HG03095 (cell line): ENCODE measurements around the gene SLC39A5.
"Not testable (repeated sequence)": the region's sequence is repeated elsewhere in the genome, so short reads cannot be mapped to it uniquely, and the experiment has no call there.

Experiments used
- ATAC-seq: cut with Tn5 transposase; IDR thresholded peaks from one replicate; pipeline ENCODE4 v1.9.1; 2021; ENCODE audit warnings: moderate library complexity; ENCODE audit not compliant: unreplicated experiment

Gene SLC39A5

DNA sequence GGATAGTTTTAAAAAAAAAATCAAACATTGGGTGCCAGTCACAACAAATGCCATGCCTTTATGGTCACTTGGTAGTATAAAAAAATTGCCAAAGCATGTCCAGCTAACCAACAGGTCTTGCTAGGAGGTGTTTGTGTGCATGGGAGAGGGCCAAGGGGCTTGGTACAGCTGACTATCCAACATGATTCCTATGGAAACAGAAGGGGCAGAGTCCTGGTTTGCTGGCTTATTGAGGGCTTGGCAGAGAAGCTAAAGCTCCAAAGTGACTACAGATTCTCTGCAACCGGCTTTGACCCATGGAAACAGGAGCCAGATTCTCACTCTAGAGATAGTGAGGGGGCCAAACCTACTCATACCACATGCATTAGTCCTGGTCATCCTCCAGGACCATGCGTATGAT, 42.6 kb downstream of the SLC39A5 start:
- not testable (repeated sequence) for ATAC-seq

DNA sequence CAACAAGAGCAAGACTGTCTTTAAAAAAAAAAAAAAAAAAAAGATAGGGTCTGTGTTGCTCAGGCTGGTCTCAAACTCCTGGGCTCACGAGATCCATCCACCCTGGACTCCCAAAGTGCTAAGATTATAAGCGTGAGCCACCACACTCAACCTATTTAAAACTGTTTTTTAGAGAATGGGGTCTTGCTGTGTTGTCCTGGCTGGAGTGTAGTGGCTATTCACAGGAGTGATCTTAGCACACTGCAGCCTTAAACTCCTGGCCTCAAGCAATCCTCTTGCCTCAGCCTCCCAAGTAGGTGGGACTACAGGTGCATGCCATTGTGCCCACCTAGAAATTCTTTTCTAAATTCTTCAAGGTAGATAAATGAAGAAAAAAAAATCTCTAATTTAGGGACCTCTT, 44.4 kb downstream of the SLC39A5 start:
- ATAC-seq: no peak

DNA sequence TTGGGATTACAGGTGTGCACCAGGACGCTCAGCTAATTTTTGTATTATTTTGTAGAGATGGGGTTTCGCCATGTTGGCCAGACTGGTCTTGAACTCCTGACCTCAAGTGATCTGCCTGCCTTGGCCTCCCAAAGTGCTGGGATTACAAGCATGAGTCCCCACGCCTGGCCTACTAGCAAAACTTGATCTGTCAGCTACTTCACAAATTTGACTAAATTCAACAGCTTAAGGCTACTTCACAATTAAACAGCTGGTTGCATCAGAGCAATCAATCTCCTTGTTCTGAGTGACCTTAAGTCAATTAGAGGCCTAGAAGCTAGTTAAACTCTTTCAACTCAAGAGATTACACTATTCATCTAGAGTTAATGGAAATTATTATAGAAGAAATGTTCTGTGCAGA, 49.1 kb downstream of the SLC39A5 start:
- no peak for ATAC-seq

DNA sequence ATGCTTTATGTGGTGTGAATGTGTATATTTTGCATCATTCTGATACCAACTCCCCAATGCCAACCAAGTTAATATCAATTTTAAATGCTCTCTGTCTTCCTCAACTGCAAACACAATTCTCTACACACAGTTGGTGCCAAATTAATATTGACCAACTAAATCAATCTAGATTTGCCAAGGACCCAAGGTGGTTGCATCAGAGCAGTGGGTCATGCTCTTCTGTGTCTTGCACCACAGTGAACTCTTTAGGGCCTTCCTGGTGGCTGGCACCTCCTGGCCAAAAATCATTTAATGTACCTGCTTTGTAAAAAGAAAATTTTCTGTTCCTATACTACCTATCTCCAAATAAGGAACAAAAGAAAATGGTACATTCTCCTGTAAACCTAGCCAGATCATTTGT, 51.0 kb downstream of the SLC39A5 start:
- ATAC-seq: no peak

DNA sequence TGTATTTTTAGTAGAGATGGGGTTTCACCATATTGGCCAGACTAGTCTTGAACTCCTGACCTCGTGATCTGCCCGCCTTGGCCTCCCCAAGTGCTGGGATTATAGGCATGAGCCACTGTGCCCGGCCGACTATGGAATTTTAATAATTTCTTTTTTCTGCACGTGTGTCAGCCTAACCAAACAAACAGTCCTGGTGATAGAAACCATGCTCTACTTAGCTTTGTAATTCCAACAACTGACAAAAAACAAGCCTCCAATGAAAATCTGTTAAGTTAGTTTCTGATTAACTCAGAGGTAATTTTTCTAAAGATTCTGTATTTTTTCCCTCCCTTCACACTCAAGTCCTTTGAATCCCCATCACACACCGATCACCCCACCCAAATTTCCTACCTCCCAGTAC, 52.2 kb downstream of the SLC39A5 start:
- no peak for ATAC-seq

DNA sequence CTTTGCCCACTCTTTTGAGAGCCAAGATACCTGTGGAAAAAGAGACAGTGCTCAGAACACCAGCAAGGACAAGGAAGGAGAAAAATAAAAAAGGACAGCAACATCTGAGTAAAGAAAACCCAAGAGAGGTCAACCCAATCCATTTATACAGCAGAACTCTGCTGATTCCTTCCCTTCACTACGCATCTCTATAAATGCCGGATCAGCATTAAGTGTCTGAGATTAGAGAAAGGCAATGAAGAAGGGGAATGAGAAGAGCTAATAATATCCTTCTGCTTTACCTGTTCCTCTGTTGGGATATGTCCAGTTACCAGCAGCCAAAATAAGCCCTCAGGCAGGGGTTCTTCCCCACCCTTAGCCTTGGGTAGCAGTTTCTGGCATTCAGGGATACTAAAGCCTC, 52.7 kb downstream of the SLC39A5 start:
- no peak for ATAC-seq

DNA sequence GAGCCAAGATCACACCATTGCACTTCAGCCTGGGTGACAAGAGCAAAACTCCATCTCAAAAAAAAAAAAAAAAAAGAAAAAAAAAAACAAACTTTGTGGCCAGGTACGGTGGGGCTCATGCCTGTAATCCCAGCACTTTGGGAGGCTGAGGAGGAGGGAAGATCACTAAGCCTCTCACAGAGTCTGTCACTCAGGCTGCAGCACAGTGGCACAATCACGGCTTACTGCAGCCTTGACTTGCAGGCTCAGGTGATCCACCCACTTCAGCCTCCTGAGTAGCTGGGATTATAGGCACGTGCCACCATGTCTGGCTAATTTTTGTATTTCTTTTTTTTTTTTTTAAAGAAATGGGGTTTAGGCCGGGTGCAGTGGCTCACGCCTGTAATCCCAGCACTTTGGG, 54.4 kb downstream of the SLC39A5 start:
- not testable (repeated sequence) for ATAC-seq

DNA sequence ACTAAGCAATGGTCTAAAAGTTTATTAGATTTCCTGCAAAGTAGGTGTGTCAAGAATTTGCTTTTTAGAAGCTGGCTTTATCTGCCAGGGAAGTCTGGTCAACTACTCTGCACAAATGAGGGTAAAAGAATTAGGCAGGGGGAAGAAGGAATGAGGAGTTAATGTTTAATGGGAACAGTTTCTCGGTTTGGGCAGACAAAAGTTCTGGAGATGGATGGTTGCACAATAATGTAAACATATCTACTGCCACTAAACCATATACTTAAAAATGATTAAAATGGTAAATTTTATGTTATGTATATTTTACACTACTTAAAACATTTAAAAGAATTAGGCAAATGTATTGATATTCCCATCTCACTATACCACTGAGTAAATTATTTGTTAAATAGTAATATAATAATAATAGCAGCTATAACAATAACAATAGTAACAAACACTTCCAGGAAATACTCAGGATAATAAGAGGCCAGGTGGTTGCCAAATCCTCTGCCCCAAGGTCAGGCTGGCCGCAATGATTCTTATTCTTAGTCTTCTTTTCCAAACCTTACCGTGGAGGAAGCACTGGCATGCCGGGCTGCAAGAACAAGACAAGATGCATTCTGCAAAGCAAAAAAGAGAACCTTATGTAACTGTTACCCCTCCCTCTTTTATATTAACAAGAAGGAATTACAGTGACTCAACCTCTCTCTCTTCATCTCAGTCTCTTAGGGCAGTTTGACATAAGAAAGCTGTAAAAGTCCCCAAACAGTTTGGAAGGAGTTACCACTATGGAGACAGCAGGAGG, 56.4 kb downstream of the SLC39A5 start:
- no peak for ATAC-seq
